Measurements from ENCODE around the gene JAK3.
"Not testable (repeated sequence)": the region's sequence is repeated elsewhere in the genome, so short reads cannot be mapped to it uniquely, and the experiment has no call there.

- not testable (repeated sequence) for TF ChIP-seq CTCF (IDR thresholded peaks at IDR 0.05); SIN3A (IDR thresholded peaks at IDR 0.05; ENCODE audit: borderline replicate concordance, low read depth, low read length); EP300 (IDR thresholded peaks at IDR 0.05; ENCODE audit: borderline replicate concordance in 1 of 2, low read depth in 1 of 2, low read length in 1 of 2)
Measured at GRCh38 chr19:17887221-17887620, 39.4 kb upstream of the JAK3 start.

Measured in SK-N-SH (cell line).